HEK293T (cell line): ENCODE data around the gene MTAP.

Experiments used
- SP1 ChIP-seq: fragments of 450-650 bp; IDR thresholded peaks from 2 replicates; pipeline ENCODE4 v1.6.1; 2017
- TARDBP ChIP-seq: fragments of 450-650 bp; IDR thresholded peaks from 2 replicates; pipeline ENCODE4 v1.6.1; 2016

DNA sequence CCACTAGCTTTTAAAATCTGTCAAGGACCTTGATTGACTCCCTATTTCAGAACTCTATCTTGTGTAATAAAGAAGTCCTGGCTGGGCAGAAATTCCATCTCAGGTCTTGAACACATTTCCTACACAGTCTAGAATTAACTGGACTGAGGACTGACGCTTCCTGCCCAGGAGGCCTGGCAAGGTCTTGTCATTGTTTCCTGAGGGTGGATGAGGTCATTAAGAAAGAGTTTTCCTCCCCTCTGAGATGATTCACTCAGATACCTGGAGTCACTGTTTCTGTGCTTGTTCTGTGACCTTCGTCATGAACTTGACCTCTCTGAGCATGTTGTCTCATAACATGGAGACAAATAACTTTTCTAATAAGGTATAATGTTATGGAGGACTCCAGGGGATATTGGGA, 10.0 kb downstream of the MTAP start:
- no peak for TF ChIP-seq SP1
- TF ChIP-seq TARDBP: no peak
